GM12873 (cell line): Measurements from ENCODE around the gene COQ10B.

Source experiments
- CTCF ChIP-seq: IDR thresholded peaks from 2 replicates; pipeline ENCODE4 v1.5.1; 2012; ENCODE audit warnings: low read depth, mild to moderate bottlenecking, moderate library complexity, low read length, control low read depth; ENCODE audit not compliant: insufficient read depth; ENCODE audit errors: missing control alignments

Gene COQ10B

GRCh38 chr2:197453123-197453913 is at the start of gene COQ10B:
Gene COQ10B (plus strand): TSS chr2:197453552. CDS start chr2:197453561, 9 bp downstream.
- TF ChIP-seq CTCF: peak; percentile 37

- TF ChIP-seq CTCF: no peak
Observed at GRCh38 chr2:197405582-197405981, 47.8 kb upstream of the COQ10B start.

- no peak for TF ChIP-seq CTCF
Observed at GRCh38 chr2:197414039-197414438, 39.3 kb upstream of the COQ10B start.

GRCh38 chr2:197414515-197414914 is 38.8 kb upstream of the COQ10B start:
- TF ChIP-seq CTCF: no peak

GRCh38 chr2:197416268-197416667 is 37.1 kb upstream of the COQ10B start:
- no peak for TF ChIP-seq CTCF

GRCh38 chr2:197419438-197419837 is 33.9 kb upstream of the COQ10B start:
- TF ChIP-seq CTCF: no peak

GRCh38 chr2:197423307-197423706 is 30.0 kb upstream of the COQ10B start:
- no peak for TF ChIP-seq CTCF
